Smooth muscle cell (in vitro differentiated cells): ENCODE measurements around the gene HSPB9. TPM values are rescaled to one million over a fixed set of nuclear protein-coding genes. Genes with fewer than 3 reads are reported as not detected.

Source experiments
- DNase-seq: peaks from one replicate; lab custom pipeline; 2025; ENCODE audit not compliant: unreplicated experiment; lab: John Stamatoyannopoulos, UW
- H2AFZ ChIP-seq: fragments of 200-600 bp; sonication (generic); 2 replicates; pipeline ENCODE4 v1.6.0; 2016; ENCODE audit warnings: antibody characterized with exemption, low read depth, mild to moderate bottlenecking
- H3F3A ChIP-seq: fragments of 200-600 bp; sonication (generic); 2 replicates; pipeline ENCODE4 v1.6.0; 2017; ENCODE audit warnings: antibody characterized with exemption, low read depth
- H3K27ac ChIP-seq: fragments of 200-600 bp; sonication (generic); 2 replicates; pipeline ENCODE4 v1.5.1; 2016; ENCODE audit warnings: low read depth, mild to moderate bottlenecking
- H3K27me3 ChIP-seq: fragments of 200-600 bp; sonication (generic); 2 replicates; pipeline ENCODE4 v1.6.1; 2016; ENCODE audit warnings: low read depth, mild to moderate bottlenecking
- H3K36me3 ChIP-seq: fragments of 200-600 bp; sonication (generic); 2 replicates; pipeline ENCODE4 v1.5.1; 2016; ENCODE audit warnings: low read depth
- H3K4me1 ChIP-seq: fragments of 200-600 bp; sonication (generic); 2 replicates; pipeline ENCODE4 v1.5.1; 2016; ENCODE audit warnings: low read depth
- H3K4me2 ChIP-seq: fragments of 200-600 bp; sonication (generic); 2 replicates; pipeline ENCODE4 v1.6.0; 2016; ENCODE audit warnings: mild to moderate bottlenecking
- H3K4me3 ChIP-seq: fragments of 200-600 bp; sonication (generic); 2 replicates; pipeline ENCODE4 v1.5.1; 2016; ENCODE audit warnings: mild to moderate bottlenecking
- H3K79me2 ChIP-seq: fragments of 200-600 bp; sonication (generic); 2 replicates; pipeline ENCODE4 v1.6.0; 2016; ENCODE audit warnings: low read depth, mild to moderate bottlenecking
- H3K9ac ChIP-seq: fragments of 200-600 bp; sonication (generic); 2 replicates; pipeline ENCODE4 v1.6.0; 2016; ENCODE audit warnings: low read depth
- H3K9me3 ChIP-seq: fragments of 200-600 bp; sonication (generic); replicated peaks from 2 replicates; pipeline ENCODE4 v1.5.1; 2016; ENCODE audit warnings: low read depth
- H4K20me1 ChIP-seq: fragments of 200-600 bp; sonication (generic); 2 replicates; pipeline ENCODE4 v1.6.0; 2016; ENCODE audit warnings: low read depth
- WGBS: methylation state at CpG from one replicate; pipeline ENCODE4 v1.1.7; 2016; ENCODE audit warnings: low lambda C conversion rate; 5-methylcytosine and 5-hydroxymethylcytosine counted together
- polyA plus RNA-seq: library from polyadenylated mRNA; unstranded; fragments of >200 nt; fragmentation: Nextera tagmentation; extraction: Ambion mirVana; gene quantifications from 2 replicates; pipeline ENCODE4 v1.2.1, GENCODE V29; 2016
- total RNA-seq: library from RNA; depleted of rRNA; stranded (reverse); fragments of >200 nt; gene quantifications from 2 replicates; pipeline ENCODE4 v1.2.3, GENCODE V29; 2014
- TF ChIP-seq, protein P1 (sequence below): fragments of 200-600 bp; sonication (generic); IDR thresholded peaks from 2 replicates; pipeline ENCODE4 v1.5.1; 2017; ENCODE audit warnings: borderline replicate concordance, mild to moderate bottlenecking, antibody characterized with exemption; ENCODE audit not compliant: insufficient read depth, poor library complexity, severe bottlenecking

Gene HSPB9
- total and polyA plus RNA-seq, 2 experiments from 2014 or later, result 0.39 TPM; not detected in 1

DNA sequence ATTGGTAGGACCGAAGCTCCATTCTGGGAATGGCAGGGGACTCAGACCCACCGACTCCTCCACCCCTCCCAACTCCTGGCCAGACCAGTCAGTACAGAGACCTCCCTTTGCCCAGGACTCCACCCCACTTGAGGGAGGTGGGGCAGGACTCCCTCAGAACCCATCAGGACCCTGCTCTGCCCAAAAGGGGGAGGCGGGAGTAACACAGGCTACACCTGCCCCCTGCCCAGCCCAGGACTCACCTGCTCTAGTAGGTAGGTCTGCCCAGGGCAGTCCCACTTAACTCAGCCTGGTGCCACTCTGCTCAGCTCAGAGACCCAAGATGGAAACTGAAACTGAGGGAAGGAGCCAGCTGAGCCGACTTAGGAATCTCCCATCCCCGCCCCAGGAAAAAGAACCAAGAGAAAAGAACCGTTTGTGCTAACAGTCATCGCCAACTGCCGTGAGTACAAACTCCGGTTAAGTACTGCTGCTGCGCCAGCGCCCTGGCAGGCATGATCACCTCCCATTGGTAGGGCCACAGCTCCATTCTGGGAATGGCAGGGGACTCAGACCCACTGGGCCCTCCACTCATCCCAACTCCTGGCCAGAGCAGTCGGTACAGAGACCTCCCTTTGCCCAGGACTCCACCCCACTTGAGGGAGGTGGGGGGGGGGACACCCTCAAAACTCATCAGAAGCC, 10.6 kb upstream of the HSPB9 start:
- H2AFZ ChIP-seq, result no peak overlapping the region

DNA sequence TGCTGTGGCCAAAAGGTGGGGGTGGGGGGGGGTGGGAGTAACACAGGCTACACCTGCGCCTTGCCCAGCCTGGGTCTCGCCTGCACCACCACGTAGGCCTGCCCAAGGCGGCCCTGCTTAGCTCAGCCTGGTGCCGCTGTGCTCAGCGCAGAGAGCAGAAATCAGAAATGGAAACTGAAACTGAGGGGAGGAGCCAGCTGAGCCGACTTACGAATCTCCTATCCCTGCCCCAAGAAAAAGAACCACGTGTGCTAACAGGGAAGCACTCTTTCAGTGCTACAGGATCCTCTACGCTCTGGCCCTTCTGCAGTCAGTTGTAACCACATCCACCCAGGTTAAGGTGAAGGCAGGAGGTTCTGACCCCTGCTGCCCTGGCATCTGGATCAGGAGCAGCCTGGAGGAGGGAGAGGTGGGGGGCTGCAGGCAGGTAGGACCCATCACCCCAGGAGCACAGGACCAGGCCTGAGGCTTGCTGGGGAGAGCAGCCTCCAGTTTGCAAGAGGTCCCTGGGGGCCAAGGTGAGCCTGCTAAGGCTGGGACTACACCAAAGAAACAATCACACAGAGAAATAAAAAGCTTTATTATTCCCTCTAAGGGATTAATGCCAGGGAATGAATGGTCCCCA, 9.9 kb upstream of the HSPB9 start, which contains the start of gene DHX58:
Gene DHX58, minus strand, starts transcription at position 163 of the 625 bp plus-strand sequence. CDS start 822 bp downstream, outside the sequence.
- Histone ChIP-seq H3K27me3 (no peaks in the 10 kb centered on the region), H4K20me1 (no peaks in the 10 kb centered on the region), H3K9me3 (no peaks in the 10 kb centered on the region), H3K27ac (no peak within 1 kb of the TSS), H3K4me3 (no peak within 1 kb of the TSS), H3K79me2 (no peaks in the 10 kb centered on the region), H2AFZ (no peak within 1 kb of the TSS), H3K4me1 (no peaks in the 10 kb centered on the region), H3K36me3 (no peaks in the 10 kb centered on the region), H3K9ac (no peak within 1 kb of the TSS), H3F3A (no peaks in the 10 kb centered on the region), H3K4me2 (no peak within 1 kb of the TSS)
- WGBS, result 70% methylated on average over 10 of the region's 10 CpGs
- no peak for DNase-seq
- TF ChIP-seq, protein P1, sequence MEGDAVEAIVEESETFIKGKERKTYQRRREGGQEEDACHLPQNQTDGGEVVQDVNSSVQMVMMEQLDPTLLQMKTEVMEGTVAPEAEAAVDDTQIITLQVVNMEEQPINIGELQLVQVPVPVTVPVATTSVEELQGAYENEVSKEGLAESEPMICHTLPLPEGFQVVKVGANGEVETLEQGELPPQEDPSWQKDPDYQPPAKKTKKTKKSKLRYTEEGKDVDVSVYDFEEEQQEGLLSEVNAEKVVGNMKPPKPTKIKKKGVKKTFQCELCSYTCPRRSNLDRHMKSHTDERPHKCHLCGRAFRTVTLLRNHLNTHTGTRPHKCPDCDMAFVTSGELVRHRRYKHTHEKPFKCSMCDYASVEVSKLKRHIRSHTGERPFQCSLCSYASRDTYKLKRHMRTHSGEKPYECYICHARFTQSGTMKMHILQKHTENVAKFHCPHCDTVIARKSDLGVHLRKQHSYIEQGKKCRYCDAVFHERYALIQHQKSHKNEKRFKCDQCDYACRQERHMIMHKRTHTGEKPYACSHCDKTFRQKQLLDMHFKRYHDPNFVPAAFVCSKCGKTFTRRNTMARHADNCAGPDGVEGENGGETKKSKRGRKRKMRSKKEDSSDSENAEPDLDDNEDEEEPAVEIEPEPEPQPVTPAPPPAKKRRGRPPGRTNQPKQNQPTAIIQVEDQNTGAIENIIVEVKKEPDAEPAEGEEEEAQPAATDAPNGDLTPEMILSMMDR, result no peak

More for the DNA sequence above, 10.6 kb upstream of the HSPB9 start:
- TF ChIP-seq, protein P1, result no peak
- Histone ChIP-seq H3K79me2 (no peaks in the 10 kb centered on the region), H3K27ac (no peak overlapping the region), H3K36me3 (no peaks in the 10 kb centered on the region), H3K9ac (no peak overlapping the region), H3K4me1 (no peaks in the 10 kb centered on the region), H3K4me3 (no peak overlapping the region), H3K27me3 (no peaks in the 10 kb centered on the region), H3K9me3 (no peaks in the 10 kb centered on the region), H3F3A (no peaks in the 10 kb centered on the region), H3K4me2 (no peak overlapping the region), H4K20me1 (no peaks in the 10 kb centered on the region)
- WGBS, result 83% methylated on average over 12 of the region's 12 CpGs
- DNase-seq, result no peak

DNA sequence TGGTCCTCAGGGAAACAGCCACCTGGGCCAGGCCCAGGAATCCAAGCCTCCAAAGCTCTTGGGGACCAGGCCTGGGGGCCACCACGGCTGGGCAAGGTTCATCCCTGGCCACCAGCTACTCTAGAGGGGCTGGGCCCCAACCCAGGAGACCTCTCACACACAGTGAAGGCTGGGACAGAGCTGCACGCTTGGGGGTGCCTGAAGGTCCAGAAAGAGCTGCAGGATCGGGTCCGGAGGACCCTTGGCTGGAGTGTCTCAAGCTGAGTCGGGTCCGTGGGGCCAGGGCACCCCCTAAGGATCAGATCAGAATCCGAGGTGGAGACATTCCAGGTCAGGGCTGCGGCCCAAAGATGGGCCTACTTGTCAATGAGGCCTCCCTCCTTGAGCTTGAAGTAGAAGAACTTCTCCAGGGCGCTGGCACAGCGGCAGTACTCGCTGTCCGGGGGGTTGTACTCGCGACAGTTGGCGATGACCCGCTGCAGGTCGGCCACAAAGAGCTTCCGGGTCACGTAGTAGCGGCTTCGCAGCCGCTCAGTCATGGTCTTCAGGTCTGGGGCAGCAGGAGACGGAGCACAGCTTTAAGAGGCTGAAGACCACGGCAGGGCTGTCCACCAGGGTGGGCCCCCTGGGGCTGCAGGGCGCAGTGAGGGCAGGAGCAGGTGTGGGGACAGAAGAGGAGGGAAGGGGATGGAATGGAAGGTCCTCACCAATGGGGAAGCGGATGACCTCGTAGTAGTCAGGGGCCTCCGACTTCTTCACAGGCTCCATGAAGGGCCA, 9.1 kb upstream of the HSPB9 start:
- no peaks in the 10 kb centered on the region for H3F3A ChIP-seq
- no peaks in the 10 kb centered on the region for H3K27me3 ChIP-seq
- H4K20me1 ChIP-seq, result no peaks in the 10 kb centered on the region
- 96% methylated on average over 28 of the region's 28 CpGs for WGBS
- H3K27ac ChIP-seq, result no peak overlapping the region
- no peak overlapping the region for H3K4me3 ChIP-seq
- H3K9ac ChIP-seq, result no peak overlapping the region
- H3K36me3 ChIP-seq, result no peaks in the 10 kb centered on the region
- no peak overlapping the region for H3K4me2 ChIP-seq
- no peaks in the 10 kb centered on the region for H3K4me1 ChIP-seq
- TF ChIP-seq, protein P1, result no peak
- no peak for DNase-seq
- H3K9me3 ChIP-seq, result no peaks in the 10 kb centered on the region
- H2AFZ ChIP-seq, result no peak overlapping the region
- no peaks in the 10 kb centered on the region for H3K79me2 ChIP-seq
